GM19438 (cell line): ENCODE measurements around the gene CTNND1.

ENCODE experiments used
- ATAC-seq: cut with Tn5 transposase; IDR thresholded peaks from one replicate; pipeline ENCODE4 v1.9.1; 2021; ENCODE audit warnings: low read depth; ENCODE audit not compliant: unreplicated experiment

CTNND1 gene

GRCh38 chr11:57762235-57762861, 746 bp downstream of the CTNND1 start:
- ATAC-seq = no peak

- no peak for ATAC-seq
Measured at GRCh38 chr11:57763568-57763967, 2.0 kb downstream of the CTNND1 start.

GRCh38 chr11:57764021-57764420, 2.4 kb downstream of the CTNND1 start:
- no peak for ATAC-seq

GRCh38 chr11:57764566-57764965, 3.0 kb downstream of the CTNND1 start:
- no peak for ATAC-seq

GRCh38 chr11:57764972-57765371, 3.4 kb downstream of the CTNND1 start:
- no peak for ATAC-seq

- ATAC-seq = no peak
Measured at GRCh38 chr11:57770793-57771192, 9.2 kb downstream of the CTNND1 start.

GRCh38 chr11:57771365-57771764, 9.8 kb downstream of the CTNND1 start:
- ATAC-seq = no peak

- no peak for ATAC-seq
Measured at GRCh38 chr11:57772562-57772961, 11.0 kb downstream of the CTNND1 start.

GRCh38 chr11:57773026-57773598, 11.5 kb downstream of the CTNND1 start:
- no peak for ATAC-seq

- no peak for ATAC-seq
Measured at GRCh38 chr11:57775491-57775890, 13.9 kb downstream of the CTNND1 start.

GRCh38 chr11:57776031-57776521, 14.5 kb downstream of the CTNND1 start:
- no peak for ATAC-seq

- no peak for ATAC-seq
Measured at GRCh38 chr11:57776577-57777210, 15.1 kb downstream of the CTNND1 start.

GRCh38 chr11:57777969-57778317, 16.3 kb downstream of the CTNND1 start:
- no peak for ATAC-seq

- ATAC-seq = no peak
Measured at GRCh38 chr11:57778318-57779037, 16.9 kb downstream of the CTNND1 start.

GRCh38 chr11:57779276-57779675, 17.7 kb downstream of the CTNND1 start:
- ATAC-seq = no peak

- ATAC-seq = no peak
Measured at GRCh38 chr11:57781529-57781943, 19.9 kb downstream of the CTNND1 start.

GRCh38 chr11:57785072-57785471, 23.5 kb downstream of the CTNND1 start:
- no peak for ATAC-seq

GRCh38 chr11:57786436-57786835, 24.8 kb downstream of the CTNND1 start:
- ATAC-seq = no peak

GRCh38 chr11:57787006-57787604, 25.5 kb downstream of the CTNND1 start:
- no peak for ATAC-seq

GRCh38 chr11:57787920-57788702, 26.5 kb downstream of the CTNND1 start:
- no peak for ATAC-seq
